ENCODE results near the gene PLCB2. TPM values are rescaled to one million over a fixed set of nuclear protein-coding genes. Genes with fewer than 3 reads are reported as not detected.

PLCB2 gene
- polyA plus RNA-seq, 1 of the 3 experiments (the other 2 are of a cell fraction): 0.15 TPM

- TF ChIP-seq USF1 (IDR thresholded peaks at IDR 0.05; ENCODE audit: borderline replicate concordance, low read depth): no peak
- no peak for TF ChIP-seq TEAD4 (IDR thresholded peaks at IDR 0.05; ENCODE audit: borderline replicate concordance, insufficient read depth)
- no peak for TF ChIP-seq USF2 (IDR thresholded peaks at IDR 0.05; ENCODE audit: borderline replicate concordance, low read depth, low read length)
Observed at GRCh38 chr15:40312370-40313158, 4.8 kb upstream of the PLCB2 start (continued).

GRCh38 chr15:40310993-40311392 lies 3.3 kb upstream of the PLCB2 start:
- Histone ChIP-seq H3K4me2 (no peak overlapping the region), H3K9me2 (no peaks in the 10 kb centered on the region), H3K36me3 (replicated peaks in 1 of 2; ENCODE audit: control insufficient read depth in 1 of 2, insufficient read depth in 2 of 2, low read length in 1 of 2) (no peaks in the 10 kb centered on the region), H3K9me3 (no peaks in the 10 kb centered on the region), H2AFZ (ENCODE audit: low read depth) (no peak overlapping the region), H3F3A (replicated peaks; ENCODE audit: insufficient read depth) (peaks cover 7% of the 10 kb centered on the region), H3K9ac (no peak overlapping the region), H4K20me1 (ENCODE audit: insufficient read depth) (no peaks in the 10 kb centered on the region), H3K4me3 (ENCODE audit: low read depth in 2 of 2, low read length in 1 of 2) (no peak overlapping the region), H3K27me3 (ENCODE audit: insufficient read depth) (no peaks in the 10 kb centered on the region; the same call in 1 of the 2 replicates), H3K79me2 (ENCODE audit: insufficient read depth) (no peaks in the 10 kb centered on the region), H3K27ac (ENCODE audit: low read depth in 2 of 2, low read length in 1 of 2) (no peak overlapping the region), H3K4me1 (ENCODE audit: control insufficient read depth in 1 of 2, insufficient read depth in 2 of 2, low read depth in 1 of 2, low read length in 1 of 2) (peaks cover 10 to 17% of the 10 kb centered on the region in 2 experiments; a peak in 3 of 4 replicates)
- 23% methylated on average over 3 of the region's 3 CpGs for WGBS (ENCODE audit: low lambda C conversion rate)
- no peak for DNase-seq
- TF ChIP-seq USF2 (IDR thresholded peaks at IDR 0.05; ENCODE audit: borderline replicate concordance, low read depth, low read length) (no peak), RFX5 (IDR thresholded peaks at IDR 0.05; ENCODE audit: low read length) (no peak), NRF1 (IDR thresholded peaks at IDR 0.05; ENCODE audit: low read depth, low read length) (no peak), ELF1 (IDR thresholded peaks at IDR 0.05) (no peak), FOXM1 (IDR thresholded peaks at IDR 0.05; ENCODE audit: low read depth) (no peak), FOXJ3 (CRISPR knock-in tag; IDR thresholded peaks at IDR 0.05) (no peak), CHD2 (IDR thresholded peaks at IDR 0.05; ENCODE audit: low read length, partially characterized antibody) (no peak), TAF1 (IDR thresholded peaks at IDR 0.05; ENCODE audit: borderline replicate concordance, low read depth, low read length) (no peak)
- ChIA-PET POLR2A (no interaction called here), CTCF (interaction anchor here (0.6 to 70.6 kb wide), 13 partner anchors 3 to 265 kb away, joined by 3 to 2194 read pairs (median 6); partner anchors contain the start of genes ANKRD63, CCDC9B, DISP2 and INAFM2)

All from SK-N-SH (cell line).